Measurements from ENCODE around the gene GNG14.
A peak's percentile ranks its signal among the peaks of the same experiment; 100 is the strongest.

DNA sequence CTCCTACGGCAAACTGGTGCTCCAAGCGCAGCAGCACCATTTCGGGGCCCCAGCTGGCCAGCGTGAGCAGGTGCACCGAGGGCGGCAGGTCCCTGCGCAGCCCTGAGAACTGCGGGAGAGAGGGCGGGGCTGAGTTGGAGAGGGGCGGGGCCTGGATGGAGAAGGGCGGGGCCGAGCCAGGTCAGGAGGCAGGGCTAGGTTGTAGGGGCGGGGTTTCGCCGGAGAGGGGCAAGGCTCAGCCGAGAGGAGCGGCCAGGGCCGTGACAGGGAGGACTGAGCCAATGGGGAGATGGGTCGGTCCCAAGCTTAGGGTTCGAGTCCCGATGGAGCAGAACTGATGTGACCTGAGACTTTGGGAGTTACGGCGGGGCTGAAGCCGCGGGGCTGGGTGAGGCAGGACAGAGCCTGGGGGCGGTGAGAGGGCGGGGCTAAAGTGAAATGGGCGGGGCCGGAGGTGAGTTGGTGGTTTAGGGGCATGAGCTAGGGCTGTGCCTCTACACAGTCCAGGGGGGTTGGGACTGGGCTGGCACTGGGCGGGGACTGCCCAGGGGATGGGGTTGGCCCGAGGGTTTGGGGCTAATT lies 40.2 kb upstream of the GNG14 start:
- TF ChIP-seq, protein P1, sequence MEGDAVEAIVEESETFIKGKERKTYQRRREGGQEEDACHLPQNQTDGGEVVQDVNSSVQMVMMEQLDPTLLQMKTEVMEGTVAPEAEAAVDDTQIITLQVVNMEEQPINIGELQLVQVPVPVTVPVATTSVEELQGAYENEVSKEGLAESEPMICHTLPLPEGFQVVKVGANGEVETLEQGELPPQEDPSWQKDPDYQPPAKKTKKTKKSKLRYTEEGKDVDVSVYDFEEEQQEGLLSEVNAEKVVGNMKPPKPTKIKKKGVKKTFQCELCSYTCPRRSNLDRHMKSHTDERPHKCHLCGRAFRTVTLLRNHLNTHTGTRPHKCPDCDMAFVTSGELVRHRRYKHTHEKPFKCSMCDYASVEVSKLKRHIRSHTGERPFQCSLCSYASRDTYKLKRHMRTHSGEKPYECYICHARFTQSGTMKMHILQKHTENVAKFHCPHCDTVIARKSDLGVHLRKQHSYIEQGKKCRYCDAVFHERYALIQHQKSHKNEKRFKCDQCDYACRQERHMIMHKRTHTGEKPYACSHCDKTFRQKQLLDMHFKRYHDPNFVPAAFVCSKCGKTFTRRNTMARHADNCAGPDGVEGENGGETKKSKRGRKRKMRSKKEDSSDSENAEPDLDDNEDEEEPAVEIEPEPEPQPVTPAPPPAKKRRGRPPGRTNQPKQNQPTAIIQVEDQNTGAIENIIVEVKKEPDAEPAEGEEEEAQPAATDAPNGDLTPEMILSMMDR (IDR thresholded peaks at IDR 0.05) = peak in 2 of 6 experiments; percentile 6 to 24
- no peak for TF ChIP-seq POLR2A (IDR thresholded peaks at IDR 0.05)
